ENCODE data around the gene FMN1.
"Not testable (repeated sequence)": the region's sequence is repeated elsewhere in the genome, so short reads cannot be mapped to it uniquely, and the experiment has no call there.

FMN1 gene

GRCh38 chr15:32852017-32852416 lies 342.5 kb downstream of the FMN1 start:
- H3K9me3 ChIP-seq (ENCODE audit: control insufficient read depth, low read length): no peaks in the 10 kb centered on the region
- 88 to 98% methylated on average over 4 of the region's 4 CpGs for WGBS, 2 experiments
- no peaks in the 10 kb centered on the region for H3K27me3 ChIP-seq (ENCODE audit: control insufficient read depth, insufficient read depth, low read length, poor library complexity, severe bottlenecking)
- no peak overlapping the region for H3K4me3 ChIP-seq (ENCODE audit: insufficient read depth, low read depth, low read length)
- H3K4me1 ChIP-seq (ENCODE audit: control insufficient read depth, insufficient read depth, low read length): peaks cover 12% of the 10 kb centered on the region
- no peaks in the 10 kb centered on the region for H3K36me3 ChIP-seq (ENCODE audit: control insufficient read depth, insufficient read depth, low read length)
- no peak overlapping the region for H3K27ac ChIP-seq (ENCODE audit: insufficient read depth, low read depth, low read length, poor library complexity, severe bottlenecking)

GRCh38 chr15:32851572-32851971 lies 342.9 kb downstream of the FMN1 start:
- H3K4me1 ChIP-seq (ENCODE audit: control insufficient read depth, insufficient read depth, low read length): peaks cover 12% of the 10 kb centered on the region
- no peaks in the 10 kb centered on the region for H3K36me3 ChIP-seq (ENCODE audit: control insufficient read depth, insufficient read depth, low read length)
- no peaks in the 10 kb centered on the region for H3K27me3 ChIP-seq (ENCODE audit: control insufficient read depth, insufficient read depth, low read length, poor library complexity, severe bottlenecking)
- 95 to 100% methylated on average over 3 to 5 of the region's 5 CpGs for WGBS, 2 experiments
- H3K4me3 ChIP-seq (ENCODE audit: insufficient read depth, low read depth, low read length): no peak overlapping the region
- H3K27ac ChIP-seq (ENCODE audit: insufficient read depth, low read depth, low read length, poor library complexity, severe bottlenecking): no peak overlapping the region
- H3K9me3 ChIP-seq (ENCODE audit: control insufficient read depth, low read length): peaks cover 2% of the 10 kb centered on the region

GRCh38 chr15:32849769-32850668 lies 344.5 kb downstream of the FMN1 start:
- Histone ChIP-seq H3K4me1 (ENCODE audit: control insufficient read depth, insufficient read depth, low read length) (peaks cover 6% of the 10 kb centered on the region), H3K27ac (ENCODE audit: insufficient read depth, low read depth, low read length, poor library complexity, severe bottlenecking) (no peak overlapping the region), H3K36me3 (ENCODE audit: control insufficient read depth, insufficient read depth, low read length) (no peaks in the 10 kb centered on the region), H3K27me3 (ENCODE audit: control insufficient read depth, insufficient read depth, low read length, poor library complexity, severe bottlenecking) (no peaks in the 10 kb centered on the region), H3K4me3 (ENCODE audit: insufficient read depth, low read depth, low read length) (no peak overlapping the region), H3K9me3 (ENCODE audit: control insufficient read depth, low read length) (peaks cover 2% of the 10 kb centered on the region)
- WGBS, 2 experiments: 91 to 93% methylated on average over 11 of the region's 11 CpGs

GRCh38 chr15:32846671-32847070 lies 347.8 kb downstream of the FMN1 start:
- H3K36me3 ChIP-seq (ENCODE audit: control insufficient read depth, insufficient read depth, low read length); H3K4me3 ChIP-seq (ENCODE audit: insufficient read depth, low read depth, low read length); H3K4me1 ChIP-seq (ENCODE audit: control insufficient read depth, insufficient read depth, low read length); H3K27me3 ChIP-seq (ENCODE audit: control insufficient read depth, insufficient read depth, low read length, poor library complexity, severe bottlenecking); H3K9me3 ChIP-seq (ENCODE audit: control insufficient read depth, low read length); H3K27ac ChIP-seq (ENCODE audit: insufficient read depth, low read depth, low read length, poor library complexity, severe bottlenecking): not testable (repeated sequence)
- WGBS, 2 experiments: 100% methylated on average over 2 of the region's 2 CpGs; no CpG with 5 or more reads in 1 of the 2 experiments

GRCh38 chr15:32844118-32844711 lies 350.3 kb downstream of the FMN1 start:
- no peaks in the 10 kb centered on the region for H3K4me1 ChIP-seq (ENCODE audit: control insufficient read depth, insufficient read depth, low read length)
- H3K27me3 ChIP-seq (ENCODE audit: control insufficient read depth, insufficient read depth, low read length, poor library complexity, severe bottlenecking): no peaks in the 10 kb centered on the region
- peaks cover 2% of the 10 kb centered on the region for H3K9me3 ChIP-seq (ENCODE audit: control insufficient read depth, low read length)
- no peaks in the 10 kb centered on the region for H3K36me3 ChIP-seq (ENCODE audit: control insufficient read depth, insufficient read depth, low read length)
- no peak overlapping the region for H3K27ac ChIP-seq (ENCODE audit: insufficient read depth, low read depth, low read length, poor library complexity, severe bottlenecking)
- 74 to 85% methylated on average over 2 of the region's 2 CpGs for WGBS, 2 experiments
- no peak overlapping the region for H3K4me3 ChIP-seq (ENCODE audit: insufficient read depth, low read depth, low read length)

- Histone ChIP-seq H3K4me1 (ENCODE audit: control insufficient read depth, insufficient read depth, low read length) (no peaks in the 10 kb centered on the region), H3K27ac (ENCODE audit: insufficient read depth, low read depth, low read length, poor library complexity, severe bottlenecking) (no peak overlapping the region), H3K4me3 (ENCODE audit: insufficient read depth, low read depth, low read length) (no peak overlapping the region), H3K36me3 (ENCODE audit: control insufficient read depth, insufficient read depth, low read length) (no peaks in the 10 kb centered on the region), H3K9me3 (ENCODE audit: control insufficient read depth, low read length) (peaks cover 2% of the 10 kb centered on the region), H3K27me3 (ENCODE audit: control insufficient read depth, insufficient read depth, low read length, poor library complexity, severe bottlenecking) (no peaks in the 10 kb centered on the region)
- 90 to 93% methylated on average over 5 to 6 of the region's 6 CpGs for WGBS, 2 experiments
These were observed 351.2 kb downstream of the FMN1 start for GRCh38 chr15:32843219-32843815.

- no peak overlapping the region for H3K4me3 ChIP-seq (ENCODE audit: insufficient read depth, low read depth, low read length)
- H3K9me3 ChIP-seq (ENCODE audit: control insufficient read depth, low read length): peaks cover 2% of the 10 kb centered on the region
- H3K36me3 ChIP-seq (ENCODE audit: control insufficient read depth, insufficient read depth, low read length): no peaks in the 10 kb centered on the region
- no peaks in the 10 kb centered on the region for H3K4me1 ChIP-seq (ENCODE audit: control insufficient read depth, insufficient read depth, low read length)
- no peak overlapping the region for H3K27ac ChIP-seq (ENCODE audit: insufficient read depth, low read depth, low read length, poor library complexity, severe bottlenecking)
- H3K27me3 ChIP-seq (ENCODE audit: control insufficient read depth, insufficient read depth, low read length, poor library complexity, severe bottlenecking): no peaks in the 10 kb centered on the region
- 94 to 95% methylated on average over 6 of the region's 6 CpGs for WGBS, 2 experiments
These were observed 352.4 kb downstream of the FMN1 start for GRCh38 chr15:32842081-32842480.

- no peaks in the 10 kb centered on the region for H3K36me3 ChIP-seq (ENCODE audit: control insufficient read depth, insufficient read depth, low read length)
- no peaks in the 10 kb centered on the region for H3K9me3 ChIP-seq (ENCODE audit: control insufficient read depth, low read length)
- no peaks in the 10 kb centered on the region for H3K27me3 ChIP-seq (ENCODE audit: control insufficient read depth, insufficient read depth, low read length, poor library complexity, severe bottlenecking)
- no peak overlapping the region for H3K27ac ChIP-seq (ENCODE audit: insufficient read depth, low read depth, low read length, poor library complexity, severe bottlenecking)
- WGBS, 2 experiments: 92 to 93% methylated on average over 5 to 6 of the region's 6 CpGs
- no peak overlapping the region for H3K4me3 ChIP-seq (ENCODE audit: insufficient read depth, low read depth, low read length)
- H3K4me1 ChIP-seq (ENCODE audit: control insufficient read depth, insufficient read depth, low read length): no peaks in the 10 kb centered on the region
These were observed 353.8 kb downstream of the FMN1 start for GRCh38 chr15:32840507-32841245.

GRCh38 chr15:32838820-32839219 lies 355.7 kb downstream of the FMN1 start:
- 94 to 95% methylated on average over 8 of the region's 8 CpGs for WGBS, 2 experiments
- H3K36me3 ChIP-seq (ENCODE audit: control insufficient read depth, insufficient read depth, low read length): no peaks in the 10 kb centered on the region
- no peaks in the 10 kb centered on the region for H3K4me1 ChIP-seq (ENCODE audit: control insufficient read depth, insufficient read depth, low read length)
- H3K27ac ChIP-seq (ENCODE audit: insufficient read depth, low read depth, low read length, poor library complexity, severe bottlenecking): no peak overlapping the region
- no peaks in the 10 kb centered on the region for H3K27me3 ChIP-seq (ENCODE audit: control insufficient read depth, insufficient read depth, low read length, poor library complexity, severe bottlenecking)
- no peaks in the 10 kb centered on the region for H3K9me3 ChIP-seq (ENCODE audit: control insufficient read depth, low read length)
- H3K4me3 ChIP-seq (ENCODE audit: insufficient read depth, low read depth, low read length): no peak overlapping the region

GRCh38 chr15:32838338-32838737 lies 356.2 kb downstream of the FMN1 start:
- H3K4me3 ChIP-seq (ENCODE audit: insufficient read depth, low read depth, low read length): no peak overlapping the region
- no peaks in the 10 kb centered on the region for H3K4me1 ChIP-seq (ENCODE audit: control insufficient read depth, insufficient read depth, low read length)
- no peaks in the 10 kb centered on the region for H3K36me3 ChIP-seq (ENCODE audit: control insufficient read depth, insufficient read depth, low read length)
- H3K27me3 ChIP-seq (ENCODE audit: control insufficient read depth, insufficient read depth, low read length, poor library complexity, severe bottlenecking): no peaks in the 10 kb centered on the region
- H3K27ac ChIP-seq (ENCODE audit: insufficient read depth, low read depth, low read length, poor library complexity, severe bottlenecking): no peak overlapping the region
- 93 to 96% methylated on average over 7 of the region's 7 CpGs for WGBS, 2 experiments
- H3K9me3 ChIP-seq (ENCODE audit: control insufficient read depth, low read length): no peaks in the 10 kb centered on the region
